HG03175 (cell line): ENCODE data around the gene TMEM217.

Experiments
- ATAC-seq: cut with Tn5 transposase; IDR thresholded peaks from one replicate; pipeline ENCODE4 v1.9.1; 2021; ENCODE audit warnings: mild to moderate bottlenecking, moderate library complexity; ENCODE audit not compliant: unreplicated experiment

Gene TMEM217

GRCh38 chr6:37280162-37280887 is 22.4 kb upstream of the TMEM217 start:
- no peak for ATAC-seq

- ATAC-seq = no peak
Observed at GRCh38 chr6:37279366-37280134, 21.6 kb upstream of the TMEM217 start.

GRCh38 chr6:37277001-37277409 is 19.1 kb upstream of the TMEM217 start:
- ATAC-seq = no peak

- no peak for ATAC-seq
Observed at GRCh38 chr6:37275350-37275749, 17.4 kb upstream of the TMEM217 start.

GRCh38 chr6:37273690-37274089 is 15.7 kb upstream of the TMEM217 start:
- ATAC-seq = no peak

- ATAC-seq = no peak
Observed at GRCh38 chr6:37272834-37273566, 15.1 kb upstream of the TMEM217 start.

- ATAC-seq = no peak
Observed at GRCh38 chr6:37269105-37269504, 11.2 kb upstream of the TMEM217 start.

- no peak for ATAC-seq
Observed at GRCh38 chr6:37265860-37266259, 7.9 kb upstream of the TMEM217 start.

- no peak for ATAC-seq
Observed at GRCh38 chr6:37265001-37265400, 7.1 kb upstream of the TMEM217 start.

- ATAC-seq = no peak
Observed at GRCh38 chr6:37262446-37263026, 4.6 kb upstream of the TMEM217 start.

GRCh38 chr6:37261198-37261597 is 3.3 kb upstream of the TMEM217 start:
- ATAC-seq = no peak

- ATAC-seq = no peak
Observed at GRCh38 chr6:37260444-37260843, 2.5 kb upstream of the TMEM217 start.

GRCh38 chr6:37260040-37260439 is 2.1 kb upstream of the TMEM217 start:
- no peak for ATAC-seq

GRCh38 chr6:37259191-37259590 is 1.2 kb upstream of the TMEM217 start:
- ATAC-seq = no peak

- ATAC-seq = no peak
Observed at GRCh38 chr6:37258405-37259105, 611 bp upstream of the TMEM217 start.

- ATAC-seq = no peak
Observed at GRCh38 chr6:37257320-37257633, 667 bp downstream of the TMEM217 start.

- no peak for ATAC-seq
Observed at GRCh38 chr6:37256692-37257319, 1.1 kb downstream of the TMEM217 start.

GRCh38 chr6:37254881-37255280 is 3.1 kb downstream of the TMEM217 start:
- no peak for ATAC-seq

- no peak for ATAC-seq
Observed at GRCh38 chr6:37253486-37254007, 4.4 kb downstream of the TMEM217 start.

GRCh38 chr6:37251211-37251780 is 6.6 kb downstream of the TMEM217 start:
- no peak for ATAC-seq
